NCI-H1436 treated with DMSO at 0.1 percent for 48 hours (cell line): Measurements from ENCODE around the gene DLG2.

Source experiments
- DNase-seq: peaks from one replicate; lab custom pipeline; 2025; lab: John Stamatoyannopoulos, UW

The DLG2 gene

GRCh38 chr11:83678831-83679584 lies 1948.1 kb downstream of the DLG2 start:
- DNase-seq, result no peak

- DNase-seq, result no peak
Observed at GRCh38 chr11:83677730-83678129, 1949.4 kb downstream of the DLG2 start.

- no peak for DNase-seq
Observed at GRCh38 chr11:83676056-83676601, 1951.0 kb downstream of the DLG2 start.

GRCh38 chr11:83674102-83674896 lies 1952.8 kb downstream of the DLG2 start:
- no peak for DNase-seq

- no peak for DNase-seq
Observed at GRCh38 chr11:83671289-83671688, 1955.9 kb downstream of the DLG2 start.

- no peak for DNase-seq
Observed at GRCh38 chr11:83666149-83666548, 1961.0 kb downstream of the DLG2 start.

GRCh38 chr11:83663988-83664387 lies 1963.2 kb downstream of the DLG2 start:
- no peak for DNase-seq

GRCh38 chr11:83663446-83663845 lies 1963.7 kb downstream of the DLG2 start:
- no peak for DNase-seq

- no peak for DNase-seq
Observed at GRCh38 chr11:83662494-83662893, 1964.7 kb downstream of the DLG2 start.

GRCh38 chr11:83661491-83662350 lies 1965.4 kb downstream of the DLG2 start:
- DNase-seq, result no peak

GRCh38 chr11:83659466-83659865 lies 1967.7 kb downstream of the DLG2 start:
- no peak for DNase-seq

GRCh38 chr11:83656796-83657330 lies 1970.3 kb downstream of the DLG2 start:
- DNase-seq, result no peak

GRCh38 chr11:83655976-83656375 lies 1971.2 kb downstream of the DLG2 start:
- no peak for DNase-seq

GRCh38 chr11:83649528-83649855 lies 1977.7 kb downstream of the DLG2 start:
- no peak for DNase-seq

GRCh38 chr11:83648610-83649527 lies 1978.3 kb downstream of the DLG2 start:
- DNase-seq, result no peak

- DNase-seq, result no peak
Observed at GRCh38 chr11:83645561-83645960, 1981.6 kb downstream of the DLG2 start.

- no peak for DNase-seq
Observed at GRCh38 chr11:83643115-83643514, 1984.0 kb downstream of the DLG2 start.

GRCh38 chr11:83642500-83642899 lies 1984.6 kb downstream of the DLG2 start:
- DNase-seq, result no peak

- no peak for DNase-seq
Observed at GRCh38 chr11:83641511-83641910, 1985.6 kb downstream of the DLG2 start.

- no peak for DNase-seq
Observed at GRCh38 chr11:83639995-83640758, 1987.0 kb downstream of the DLG2 start.
